ENCODE measurements around the gene TMEM80. TPM values are rescaled to one million over a fixed set of nuclear protein-coding genes. Genes with fewer than 3 reads are reported as not detected.

The TMEM80 gene
- total RNA-seq, 1 experiment from 2014 or later = 10.8 TPM

DNA sequence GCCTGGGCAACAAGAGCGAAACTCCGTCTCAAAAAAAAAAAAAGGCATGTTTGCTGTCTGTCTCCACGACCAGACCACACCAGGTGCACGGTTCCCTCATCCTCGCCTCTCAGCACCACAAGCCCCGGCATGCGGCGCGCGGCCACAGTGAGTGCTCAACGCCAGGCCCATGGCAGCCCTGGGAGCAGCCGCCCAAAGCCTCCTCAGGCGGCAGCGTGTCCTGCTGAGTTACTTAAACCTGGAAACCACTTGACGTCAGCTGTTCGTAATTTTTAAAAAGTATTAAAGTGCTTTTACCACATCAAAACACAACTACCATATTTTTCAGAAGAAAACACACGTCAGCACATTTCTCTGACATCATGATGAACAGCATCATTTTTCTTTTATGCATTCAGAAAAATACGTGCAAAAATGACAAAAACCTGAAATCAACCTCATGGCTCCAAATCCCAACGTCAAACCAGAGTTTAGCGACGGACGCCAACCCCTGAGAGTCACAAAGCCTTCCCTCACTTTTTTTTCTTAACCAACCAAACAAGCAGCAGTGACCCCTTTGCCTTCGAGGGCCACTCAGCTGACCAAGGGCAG is 2.7 kb upstream of the TMEM80 start:
- no peak for DNase-seq
- POLR2A ChIA-PET (ENCODE audit: unreplicated experiment) = no interaction called here

DNA sequence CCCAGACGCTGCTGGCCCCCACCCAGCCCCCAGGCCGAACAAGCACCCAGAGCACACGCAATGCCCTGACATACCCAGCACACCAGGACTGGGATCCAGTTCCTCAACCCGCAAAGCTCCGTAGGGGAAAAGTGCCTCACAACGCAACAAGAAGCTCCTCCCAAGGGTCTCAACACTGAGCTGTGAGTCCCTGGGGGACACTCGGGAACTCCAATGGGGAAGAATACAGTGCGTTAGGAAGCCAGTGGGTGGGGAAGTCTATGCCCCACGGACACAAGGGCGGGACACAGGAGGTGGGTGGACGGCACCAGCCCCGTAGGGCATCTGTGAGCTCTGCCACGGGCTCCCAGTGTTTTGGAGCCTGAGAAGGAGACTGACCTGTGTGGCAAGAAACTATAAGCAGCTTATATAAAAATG is 2.2 kb upstream of the TMEM80 start:
- H3K27me3 ChIP-seq (ENCODE audit: low read length) = no peaks in the 10 kb centered on the region
- peaks cover 71% of the 10 kb centered on the region for H3K79me2 ChIP-seq (ENCODE audit: low read length)
- ATAC-seq (no peak), DNase-seq (peak; percentile 26)
- no peaks in the 10 kb centered on the region for H4K20me1 ChIP-seq (ENCODE audit: low read length)
- H2AFZ ChIP-seq (ENCODE audit: low read length) = no peak overlapping the region
- no peaks in the 10 kb centered on the region for H3F3A ChIP-seq (ENCODE audit: low read length, unreplicated experiment)
- H3K4me3 ChIP-seq (ENCODE audit: low read length) = peak overlapping the region; percentile 57
- H3K27ac ChIP-seq (ENCODE audit: low read length) = no peak overlapping the region
- H3K4me1 ChIP-seq (ENCODE audit: insufficient read depth, low read length) = peaks cover 34% of the 10 kb centered on the region
- peaks cover 8% of the 10 kb centered on the region; the same call in 1 of the 2 replicates for H3K36me3 ChIP-seq (ENCODE audit: low read depth, low read length)
- peak overlapping the region; percentile 81 for H3K4me2 ChIP-seq (ENCODE audit: low read length)
- no peaks in the 10 kb centered on the region for H3K9me2 ChIP-seq (replicated peaks; ENCODE audit: low read length)
- CTCF ChIA-PET = no interaction called here
- H3K9ac ChIP-seq (ENCODE audit: low read length) = peak overlapping the region; percentile 28; the same call in 1 of the 2 replicates
- no TSS peak for BruUV-seq (replicated peaks)
- H3K9me3 ChIP-seq (ENCODE audit: low read length) = no peaks in the 10 kb centered on the region
- POLR2A ChIA-PET (ENCODE audit: unreplicated experiment) = no interaction called here
- TF ChIP-seq EZH2phosphoT487 (IDR thresholded peaks at IDR 0.05; ENCODE audit: borderline replicate concordance, low read length) = no peak
- TF ChIP-seq, protein P1, sequence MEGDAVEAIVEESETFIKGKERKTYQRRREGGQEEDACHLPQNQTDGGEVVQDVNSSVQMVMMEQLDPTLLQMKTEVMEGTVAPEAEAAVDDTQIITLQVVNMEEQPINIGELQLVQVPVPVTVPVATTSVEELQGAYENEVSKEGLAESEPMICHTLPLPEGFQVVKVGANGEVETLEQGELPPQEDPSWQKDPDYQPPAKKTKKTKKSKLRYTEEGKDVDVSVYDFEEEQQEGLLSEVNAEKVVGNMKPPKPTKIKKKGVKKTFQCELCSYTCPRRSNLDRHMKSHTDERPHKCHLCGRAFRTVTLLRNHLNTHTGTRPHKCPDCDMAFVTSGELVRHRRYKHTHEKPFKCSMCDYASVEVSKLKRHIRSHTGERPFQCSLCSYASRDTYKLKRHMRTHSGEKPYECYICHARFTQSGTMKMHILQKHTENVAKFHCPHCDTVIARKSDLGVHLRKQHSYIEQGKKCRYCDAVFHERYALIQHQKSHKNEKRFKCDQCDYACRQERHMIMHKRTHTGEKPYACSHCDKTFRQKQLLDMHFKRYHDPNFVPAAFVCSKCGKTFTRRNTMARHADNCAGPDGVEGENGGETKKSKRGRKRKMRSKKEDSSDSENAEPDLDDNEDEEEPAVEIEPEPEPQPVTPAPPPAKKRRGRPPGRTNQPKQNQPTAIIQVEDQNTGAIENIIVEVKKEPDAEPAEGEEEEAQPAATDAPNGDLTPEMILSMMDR (conservative IDR thresholded peaks at IDR 0.05; ENCODE audit: low read depth, low read length) = no peak
- no peak for TF ChIP-seq EZH2 (IDR thresholded peaks at IDR 0.05; ENCODE audit: low read length, unreplicated experiment)
- intact Hi-C loops (cut with micrococcal nuclease) = no loop called here

More for the DNA sequence above, 2.7 kb upstream of the TMEM80 start:
- TSS peak; percentile 27 for BruUV-seq (replicated peaks)
- no peak overlapping the region for H3K27ac ChIP-seq (ENCODE audit: low read length)
- CTCF ChIA-PET = no interaction called here
- no peak for TF ChIP-seq EZH2phosphoT487 (IDR thresholded peaks at IDR 0.05; ENCODE audit: borderline replicate concordance, low read length)
- TF ChIP-seq, protein P1 (conservative IDR thresholded peaks at IDR 0.05; ENCODE audit: low read depth, low read length) = no peak
- TF ChIP-seq EZH2 (IDR thresholded peaks at IDR 0.05; ENCODE audit: low read length, unreplicated experiment) = no peak
- peaks cover 66% of the 10 kb centered on the region for H3K79me2 ChIP-seq (ENCODE audit: low read length)
- intact Hi-C loops (cut with micrococcal nuclease) = no loop called here
- H3K9me3 ChIP-seq (ENCODE audit: low read length) = no peaks in the 10 kb centered on the region
- peaks cover 12% of the 10 kb centered on the region; the same call in 1 of the 2 replicates for H3K36me3 ChIP-seq (ENCODE audit: low read depth, low read length)
- no peaks in the 10 kb centered on the region for H4K20me1 ChIP-seq (ENCODE audit: low read length)
- peak overlapping the region; percentile 57 for H3K4me3 ChIP-seq (ENCODE audit: low read length)
- peaks cover 29% of the 10 kb centered on the region for H3K4me1 ChIP-seq (ENCODE audit: insufficient read depth, low read length)
- peak overlapping the region; percentile 81 for H3K4me2 ChIP-seq (ENCODE audit: low read length)
- no peaks in the 10 kb centered on the region for H3F3A ChIP-seq (ENCODE audit: low read length, unreplicated experiment)
- no peaks in the 10 kb centered on the region for H3K27me3 ChIP-seq (ENCODE audit: low read length)
- H3K9ac ChIP-seq (ENCODE audit: low read length) = peak overlapping the region; percentile 28; the same call in 1 of the 2 replicates
- H2AFZ ChIP-seq (ENCODE audit: low read length) = no peak overlapping the region
- H3K9me2 ChIP-seq (replicated peaks; ENCODE audit: low read length) = no peaks in the 10 kb centered on the region
- no peak for ATAC-seq

DNA sequence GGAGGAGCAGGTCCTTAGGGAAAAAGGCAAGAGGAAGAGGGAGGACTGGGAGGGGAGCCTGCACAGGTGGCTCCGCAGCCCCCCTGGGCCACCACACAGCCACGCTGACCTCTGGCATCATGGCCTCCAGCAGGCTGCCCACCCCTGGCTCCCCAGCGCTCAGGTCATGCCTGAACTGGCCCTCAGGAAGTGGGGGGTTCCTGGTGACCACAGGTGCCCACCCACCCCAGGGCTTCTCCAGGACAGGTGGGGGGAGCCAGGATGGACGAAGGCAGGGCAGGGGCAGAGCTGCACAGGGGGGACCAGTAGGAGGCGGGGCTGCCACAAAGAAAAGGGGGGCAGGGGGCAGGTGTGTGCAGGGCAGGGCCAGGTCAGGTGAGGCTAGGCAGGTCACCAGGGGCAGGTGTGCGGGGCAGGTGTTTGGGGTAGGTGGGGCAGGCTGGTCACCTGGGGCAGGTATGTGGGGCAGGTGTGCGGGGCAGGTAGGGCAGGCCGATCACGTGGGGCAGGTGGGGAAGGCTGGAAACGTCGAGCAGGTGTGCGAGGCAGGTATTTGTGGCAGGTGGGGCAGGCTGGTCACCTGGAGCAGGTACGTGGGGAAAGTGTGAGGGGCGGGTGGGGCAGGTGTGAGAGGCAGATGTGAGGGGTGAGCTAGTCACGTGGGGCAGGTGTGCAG is 1.6 kb upstream of the TMEM80 start:
- H3K4me1 ChIP-seq (ENCODE audit: insufficient read depth, low read length) = peaks cover 35% of the 10 kb centered on the region
- CTCF ChIA-PET = no interaction called here
- no peaks in the 10 kb centered on the region for H3K9me3 ChIP-seq (ENCODE audit: low read length)
- intact Hi-C loops (cut with micrococcal nuclease) = no loop called here
- H3K9me2 ChIP-seq (replicated peaks; ENCODE audit: low read length) = no peaks in the 10 kb centered on the region
- H3K27ac ChIP-seq (ENCODE audit: low read length) = no peak overlapping the region
- peak overlapping the region; percentile 57 for H3K4me3 ChIP-seq (ENCODE audit: low read length)
- peaks cover 77% of the 10 kb centered on the region for H3K79me2 ChIP-seq (ENCODE audit: low read length)
- H3K4me2 ChIP-seq (ENCODE audit: low read length) = peak overlapping the region; percentile 81
- POLR2A ChIA-PET (ENCODE audit: unreplicated experiment) = interaction anchor here (0.6 to 0.7 kb wide), 2 partner anchors 11 to 52 kb away, joined by 4 to 12 read pairs; no protein-coding TSS in a partner anchor
- no peak for DNase-seq
- H4K20me1 ChIP-seq (ENCODE audit: low read length) = no peaks in the 10 kb centered on the region
- ATAC-seq = no peak
- no peaks in the 10 kb centered on the region for H3F3A ChIP-seq (ENCODE audit: low read length, unreplicated experiment)
- peak overlapping the region; percentile 28; the same call in 1 of the 2 replicates for H3K9ac ChIP-seq (ENCODE audit: low read length)
- BruUV-seq (replicated peaks) = no TSS peak
- TF ChIP-seq EZH2phosphoT487 (IDR thresholded peaks at IDR 0.05; ENCODE audit: borderline replicate concordance, low read length) (no peak), EZH2 (IDR thresholded peaks at IDR 0.05; ENCODE audit: low read length, unreplicated experiment) (no peak)
- TF ChIP-seq, protein P1 (conservative IDR thresholded peaks at IDR 0.05; ENCODE audit: low read depth, low read length) = no peak
- H3K36me3 ChIP-seq (ENCODE audit: low read depth, low read length) = peaks cover 8% of the 10 kb centered on the region; the same call in 1 of the 2 replicates
- H2AFZ ChIP-seq (ENCODE audit: low read length) = no peak overlapping the region
- no peaks in the 10 kb centered on the region for H3K27me3 ChIP-seq (ENCODE audit: low read length)

All from PC-3 (cell line).